GM13976 (cell line): ENCODE data around the gene EIF5.

ENCODE experiments used
- DNase-seq: peaks from one replicate; pipeline ENCODE4 v3.0.0; 2012; ENCODE audit warnings: low spot score
- in situ Hi-C: fragments of 300-500 bp; cut with MboI; formaldehyde crosslinking; loops from one replicate; pipeline ENCODE4 v1.12.0; 2022; ENCODE audit warnings: low sequenced_read_pairs, mixed read lengths, inconsistent platforms; ENCODE audit not compliant: unreplicated experiment
- TF ChIP-seq, protein P1 (sequence below): IDR thresholded peaks from 2 replicates; pipeline ENCODE4 v1.5.1; 2012; ENCODE audit warnings: borderline replicate concordance, mild to moderate bottlenecking; ENCODE audit not compliant: insufficient read depth; ENCODE audit errors: extremely low read depth, missing control alignments, control extremely low read depth

The EIF5 gene

DNA sequence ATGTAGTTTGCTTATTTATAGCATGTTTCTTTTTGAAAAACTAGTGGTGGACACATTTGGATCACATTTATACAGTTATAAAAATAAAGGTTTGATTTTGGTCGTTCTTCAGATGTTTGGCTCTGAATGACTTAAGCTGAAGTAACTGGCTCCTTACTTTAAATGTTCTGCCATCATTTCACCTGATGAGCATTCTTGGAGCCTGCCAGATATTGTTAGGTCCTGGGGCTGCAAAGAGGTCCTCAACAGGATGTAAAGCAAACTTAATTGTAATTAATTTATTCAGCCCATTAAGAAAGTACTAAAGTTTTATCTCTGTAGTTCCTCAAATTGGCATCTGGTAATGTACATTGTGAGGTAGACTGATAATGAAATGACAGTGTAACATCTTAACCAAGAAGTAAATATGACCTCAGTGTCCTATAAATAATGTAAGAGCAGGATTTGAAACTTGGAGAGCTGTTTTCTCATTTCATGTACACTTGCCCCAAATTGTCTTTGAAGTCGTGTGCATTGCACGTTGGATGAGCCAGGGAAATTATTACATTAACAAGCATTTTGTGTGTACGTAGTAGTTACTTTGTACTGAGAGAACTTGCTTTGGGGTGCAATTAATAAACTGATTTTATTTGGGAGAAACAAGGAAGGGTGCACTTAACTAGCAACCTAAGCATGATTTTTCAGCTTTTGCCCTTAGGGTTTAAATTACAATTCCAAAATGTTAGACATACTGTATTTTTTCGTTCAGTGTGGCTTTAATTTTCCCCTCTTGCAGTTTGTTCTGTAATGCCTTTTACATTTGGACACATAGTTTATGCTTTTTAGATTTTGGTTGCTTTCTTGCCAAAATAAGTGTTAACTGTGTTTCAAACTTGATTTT is 7.5 kb downstream of the EIF5 start:
- DNase-seq, result no peak
- TF ChIP-seq, protein P1, sequence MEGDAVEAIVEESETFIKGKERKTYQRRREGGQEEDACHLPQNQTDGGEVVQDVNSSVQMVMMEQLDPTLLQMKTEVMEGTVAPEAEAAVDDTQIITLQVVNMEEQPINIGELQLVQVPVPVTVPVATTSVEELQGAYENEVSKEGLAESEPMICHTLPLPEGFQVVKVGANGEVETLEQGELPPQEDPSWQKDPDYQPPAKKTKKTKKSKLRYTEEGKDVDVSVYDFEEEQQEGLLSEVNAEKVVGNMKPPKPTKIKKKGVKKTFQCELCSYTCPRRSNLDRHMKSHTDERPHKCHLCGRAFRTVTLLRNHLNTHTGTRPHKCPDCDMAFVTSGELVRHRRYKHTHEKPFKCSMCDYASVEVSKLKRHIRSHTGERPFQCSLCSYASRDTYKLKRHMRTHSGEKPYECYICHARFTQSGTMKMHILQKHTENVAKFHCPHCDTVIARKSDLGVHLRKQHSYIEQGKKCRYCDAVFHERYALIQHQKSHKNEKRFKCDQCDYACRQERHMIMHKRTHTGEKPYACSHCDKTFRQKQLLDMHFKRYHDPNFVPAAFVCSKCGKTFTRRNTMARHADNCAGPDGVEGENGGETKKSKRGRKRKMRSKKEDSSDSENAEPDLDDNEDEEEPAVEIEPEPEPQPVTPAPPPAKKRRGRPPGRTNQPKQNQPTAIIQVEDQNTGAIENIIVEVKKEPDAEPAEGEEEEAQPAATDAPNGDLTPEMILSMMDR, result no peak
- in situ Hi-C loops, result no loop called here

DNA sequence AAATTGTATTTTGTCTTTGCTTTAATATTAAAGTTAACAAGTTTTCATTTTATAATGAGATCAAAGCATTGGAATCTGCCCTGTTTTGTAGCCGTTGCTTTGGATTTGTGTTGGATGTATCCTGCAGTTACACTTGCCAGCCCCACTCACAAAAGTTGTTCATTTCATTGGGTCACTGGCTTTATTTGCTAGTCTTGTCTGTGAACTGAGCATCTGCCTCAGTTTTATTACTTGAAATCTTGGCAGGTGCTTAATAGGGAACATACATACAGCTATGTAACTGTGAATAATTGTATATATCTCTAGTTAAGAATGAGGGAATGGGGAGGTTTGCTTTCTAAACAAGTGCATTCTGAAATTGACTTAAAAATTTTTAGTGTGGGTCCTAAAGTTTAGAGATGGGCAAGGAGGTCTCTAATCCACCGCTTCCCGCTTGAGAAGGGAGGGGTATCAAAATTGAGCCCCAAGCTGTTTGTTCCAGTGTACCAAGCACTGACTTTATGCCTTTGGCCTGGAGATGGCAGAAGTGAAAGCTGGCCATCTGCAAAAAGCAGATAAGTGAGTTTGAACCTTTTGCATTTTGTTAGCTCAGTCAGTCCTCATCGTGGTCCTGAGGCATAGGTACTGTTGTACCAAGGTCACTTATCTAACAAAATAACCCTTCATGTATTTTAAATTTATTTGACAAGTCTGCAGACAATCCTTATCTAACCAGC is 9.3 kb downstream of the EIF5 start:
- in situ Hi-C loops, result no loop called here

DNA sequence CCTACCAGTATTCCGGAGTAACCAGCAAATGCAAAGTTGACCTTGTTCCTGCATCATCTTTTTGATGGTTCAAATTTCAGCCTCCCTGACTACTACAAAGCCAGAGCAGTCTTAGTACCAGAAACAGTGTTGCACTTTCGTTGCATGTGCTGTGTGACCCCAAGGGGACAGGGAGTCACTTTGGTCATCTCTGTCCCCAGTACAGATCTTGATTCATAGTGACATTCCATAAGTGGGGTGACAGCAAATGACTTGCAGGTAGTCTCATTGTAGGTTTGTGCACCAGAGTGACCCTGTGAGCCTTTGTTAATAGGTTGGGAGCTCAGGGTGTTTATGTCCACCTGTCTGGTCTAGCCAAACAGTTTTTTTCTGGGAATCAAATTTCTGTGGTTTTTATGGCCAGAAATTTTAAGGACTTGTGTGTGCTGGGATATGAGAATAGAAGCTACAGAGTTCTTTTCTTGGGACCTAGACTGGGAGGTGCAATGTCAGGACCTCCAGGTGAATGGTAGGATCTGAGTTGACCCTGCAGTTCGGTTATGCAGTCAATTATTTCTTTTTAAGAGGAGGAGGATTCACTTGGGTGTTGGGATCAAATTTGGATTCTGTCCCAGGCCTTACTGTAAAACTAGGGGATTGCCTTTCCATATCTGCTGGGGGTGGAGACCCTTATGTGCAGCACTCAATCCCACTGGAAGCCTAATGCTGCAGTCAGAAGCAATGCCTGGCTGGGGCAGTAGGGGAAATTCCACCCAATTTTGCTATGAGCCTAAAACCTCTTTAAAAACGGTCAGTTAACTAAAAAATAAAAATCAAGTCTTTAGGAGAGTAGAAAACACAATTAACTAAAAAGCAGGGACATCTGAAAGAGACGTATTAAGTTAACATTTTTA is 10.1 kb downstream of the EIF5 start:
- TF ChIP-seq, protein P1, result no peak
- in situ Hi-C loops, result no loop called here
- no peak for DNase-seq

More for the DNA sequence above, 9.3 kb downstream of the EIF5 start:
- TF ChIP-seq, protein P1, result no peak
- no peak for DNase-seq

DNA sequence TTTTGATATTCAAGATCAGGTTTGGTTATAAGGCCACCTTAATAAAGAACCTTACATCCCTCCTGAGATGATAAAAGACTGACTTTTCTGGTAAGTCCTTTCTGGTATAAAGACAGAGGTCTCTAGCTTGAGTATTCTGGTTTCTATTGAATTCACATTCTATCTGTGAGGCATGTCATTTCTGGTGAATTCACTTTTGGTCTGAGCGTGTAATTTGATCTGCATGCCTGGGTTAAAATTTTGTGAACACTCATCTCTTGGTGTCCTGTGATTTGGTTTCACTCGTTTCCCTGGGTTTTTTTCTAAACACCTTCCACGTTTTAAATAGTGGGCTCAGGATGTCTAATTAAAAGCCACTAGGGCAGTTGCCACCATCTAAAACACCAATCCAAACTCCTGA is 12.2 kb downstream of the EIF5 start:
- in situ Hi-C loops, result no loop called here
- TF ChIP-seq, protein P1, result no peak
- no peak for DNase-seq

DNA sequence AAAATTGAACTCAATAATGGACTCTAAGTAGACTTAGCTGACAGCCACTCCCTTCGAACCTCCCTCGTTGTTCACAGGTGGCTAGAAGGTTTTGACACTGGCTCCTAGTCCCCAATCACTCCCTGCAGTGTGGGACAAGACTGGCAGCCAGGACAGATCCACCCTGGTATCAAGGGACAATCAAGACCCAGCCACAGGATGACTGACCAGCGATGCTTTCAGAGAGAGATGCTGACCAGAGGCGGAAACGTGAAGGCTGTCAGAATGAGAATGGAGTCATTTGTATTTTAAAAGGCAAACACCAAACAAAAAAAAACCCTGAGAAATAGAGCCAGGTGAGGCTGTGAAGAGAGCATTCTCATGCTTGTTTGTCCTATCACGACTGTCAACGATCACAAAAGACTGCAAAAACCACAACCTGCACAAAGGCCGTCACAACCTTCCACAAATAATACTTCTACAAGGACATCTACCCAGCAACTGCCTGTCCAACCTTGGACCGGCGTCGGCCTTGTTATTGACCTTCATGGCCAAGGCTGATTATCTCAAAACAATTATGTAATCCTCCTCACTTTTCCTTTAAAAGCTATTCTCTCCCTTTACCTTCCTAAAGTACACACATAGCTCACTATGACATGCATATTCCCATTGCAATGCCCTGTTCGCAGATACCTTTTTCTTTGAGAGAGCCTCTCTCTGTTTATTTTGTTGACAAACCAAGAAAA is 13.2 kb downstream of the EIF5 start:
- no peak for DNase-seq
- in situ Hi-C loops, result no loop called here
- TF ChIP-seq, protein P1, result no peak
